PFSK-1 (cell line): ENCODE measurements around the gene ADD3.

Experiments used
- FOXP2 ChIP-seq: optimal IDR thresholded peaks from 2 replicates; pipeline ENCODE3; 2011; ENCODE audit warnings: borderline replicate concordance, control low read depth, inconsistent platforms; ENCODE audit not compliant: insufficient read depth; ENCODE audit errors: extremely low read length, extremely low read depth
- POLR2AphosphoS5 ChIP-seq: IDR thresholded peaks from 2 replicates; pipeline ENCODE4 v1.6.1; 2012; ENCODE audit warnings: low read depth, mild to moderate bottlenecking, control low read depth, low read length, moderate library complexity
- SIN3A ChIP-seq: IDR thresholded peaks from 2 replicates; pipeline ENCODE4 v1.6.1; 2012; ENCODE audit warnings: mild to moderate bottlenecking, low read length, moderate library complexity, borderline replicate concordance; ENCODE audit not compliant: insufficient read depth
- TAF1 ChIP-seq: IDR thresholded peaks from 2 replicates; pipeline ENCODE4 v1.6.1; 2012; ENCODE audit warnings: low read length, control low read depth, borderline replicate concordance; ENCODE audit not compliant: insufficient read depth
- TF ChIP-seq, protein P1 (sequence below), 2 experiments: IDR thresholded peaks; 2 replicates each; pipeline versions ENCODE4 v1.6.1 to v1.8.0; 2011 to 2012; ENCODE audit warnings: low read depth in 2 of 2, low read length in 2 of 2, control low read depth in 1 of 2, inconsistent platforms in 1 of 2, mild to moderate bottlenecking in 1 of 2, moderate library complexity in 1 of 2; ENCODE audit not compliant: insufficient read depth in 1 of 2

The ADD3 gene

DNA sequence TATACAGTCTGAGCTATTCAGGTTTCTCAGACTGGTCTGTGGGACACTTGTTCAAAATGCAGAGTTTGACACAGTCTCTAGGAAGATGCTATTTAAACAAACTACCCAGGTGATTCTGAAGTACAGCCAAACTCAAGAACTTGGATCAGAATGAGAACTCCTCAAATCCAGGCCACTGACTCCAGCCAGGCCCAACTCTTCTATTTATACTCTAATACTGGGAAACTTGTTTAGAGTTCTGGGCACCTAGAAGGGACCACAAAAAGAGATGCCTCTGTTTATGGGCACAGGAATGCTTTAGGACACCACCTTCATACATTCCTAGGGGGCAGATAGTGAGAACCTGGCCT is 40.1 kb upstream of the ADD3 start:
- no peak for TF ChIP-seq FOXP2
- TF ChIP-seq POLR2AphosphoS5 = no peak
- TF ChIP-seq, protein P1, sequence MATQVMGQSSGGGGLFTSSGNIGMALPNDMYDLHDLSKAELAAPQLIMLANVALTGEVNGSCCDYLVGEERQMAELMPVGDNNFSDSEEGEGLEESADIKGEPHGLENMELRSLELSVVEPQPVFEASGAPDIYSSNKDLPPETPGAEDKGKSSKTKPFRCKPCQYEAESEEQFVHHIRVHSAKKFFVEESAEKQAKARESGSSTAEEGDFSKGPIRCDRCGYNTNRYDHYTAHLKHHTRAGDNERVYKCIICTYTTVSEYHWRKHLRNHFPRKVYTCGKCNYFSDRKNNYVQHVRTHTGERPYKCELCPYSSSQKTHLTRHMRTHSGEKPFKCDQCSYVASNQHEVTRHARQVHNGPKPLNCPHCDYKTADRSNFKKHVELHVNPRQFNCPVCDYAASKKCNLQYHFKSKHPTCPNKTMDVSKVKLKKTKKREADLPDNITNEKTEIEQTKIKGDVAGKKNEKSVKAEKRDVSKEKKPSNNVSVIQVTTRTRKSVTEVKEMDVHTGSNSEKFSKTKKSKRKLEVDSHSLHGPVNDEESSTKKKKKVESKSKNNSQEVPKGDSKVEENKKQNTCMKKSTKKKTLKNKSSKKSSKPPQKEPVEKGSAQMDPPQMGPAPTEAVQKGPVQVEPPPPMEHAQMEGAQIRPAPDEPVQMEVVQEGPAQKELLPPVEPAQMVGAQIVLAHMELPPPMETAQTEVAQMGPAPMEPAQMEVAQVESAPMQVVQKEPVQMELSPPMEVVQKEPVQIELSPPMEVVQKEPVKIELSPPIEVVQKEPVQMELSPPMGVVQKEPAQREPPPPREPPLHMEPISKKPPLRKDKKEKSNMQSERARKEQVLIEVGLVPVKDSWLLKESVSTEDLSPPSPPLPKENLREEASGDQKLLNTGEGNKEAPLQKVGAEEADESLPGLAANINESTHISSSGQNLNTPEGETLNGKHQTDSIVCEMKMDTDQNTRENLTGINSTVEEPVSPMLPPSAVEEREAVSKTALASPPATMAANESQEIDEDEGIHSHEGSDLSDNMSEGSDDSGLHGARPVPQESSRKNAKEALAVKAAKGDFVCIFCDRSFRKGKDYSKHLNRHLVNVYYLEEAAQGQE (IDR thresholded peaks at IDR 0.05; ENCODE audit: insufficient read depth in 1 of 2, low read depth in 2 of 2, low read length in 2 of 2) = no peak
- no peak for TF ChIP-seq SIN3A
- no peak for TF ChIP-seq TAF1

DNA sequence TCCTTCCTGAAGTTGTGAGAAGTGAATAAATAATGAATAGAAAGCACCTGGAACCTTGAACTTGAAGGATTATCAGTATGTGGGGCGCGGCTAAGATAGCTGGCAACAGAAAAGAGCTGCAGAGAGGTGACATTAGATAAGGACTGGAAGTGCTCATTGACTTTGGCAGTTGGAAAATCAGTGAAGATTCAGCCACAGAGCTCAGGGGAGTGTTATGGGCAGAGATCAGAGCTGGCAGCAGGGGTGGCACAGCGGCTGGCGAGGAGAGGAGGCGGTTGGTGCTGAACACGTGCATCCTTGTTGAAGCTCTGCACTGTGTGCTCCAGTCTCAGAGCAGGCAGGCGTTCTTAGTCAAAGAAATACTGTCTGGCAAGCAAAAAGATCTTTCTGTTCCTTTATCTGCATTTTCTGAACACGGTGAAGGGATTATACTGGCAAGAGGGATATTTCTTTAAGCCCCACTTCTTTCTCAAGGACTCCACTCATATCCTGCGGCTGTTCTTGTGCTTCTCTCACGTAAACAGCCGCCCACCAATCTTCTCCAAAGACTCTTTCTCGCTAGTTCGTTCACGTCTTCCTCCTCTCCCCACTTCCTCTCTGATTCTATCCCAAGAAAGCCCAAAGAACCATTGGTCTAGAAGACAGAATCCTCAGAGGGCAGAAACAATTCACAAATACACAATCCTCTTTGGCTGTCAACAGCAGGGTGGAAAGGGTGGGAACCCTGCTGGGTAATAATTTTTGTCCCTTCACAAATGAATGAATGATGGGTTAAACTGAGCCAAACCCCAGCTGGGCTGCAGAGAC is 38.6 kb upstream of the ADD3 start:
- TF ChIP-seq TAF1 (no peak), FOXP2 (no peak), SIN3A (no peak), POLR2AphosphoS5 (no peak)
- TF ChIP-seq, protein P1 (IDR thresholded peaks at IDR 0.05; ENCODE audit: insufficient read depth in 1 of 2, low read depth in 2 of 2, low read length in 2 of 2) = no peak

DNA sequence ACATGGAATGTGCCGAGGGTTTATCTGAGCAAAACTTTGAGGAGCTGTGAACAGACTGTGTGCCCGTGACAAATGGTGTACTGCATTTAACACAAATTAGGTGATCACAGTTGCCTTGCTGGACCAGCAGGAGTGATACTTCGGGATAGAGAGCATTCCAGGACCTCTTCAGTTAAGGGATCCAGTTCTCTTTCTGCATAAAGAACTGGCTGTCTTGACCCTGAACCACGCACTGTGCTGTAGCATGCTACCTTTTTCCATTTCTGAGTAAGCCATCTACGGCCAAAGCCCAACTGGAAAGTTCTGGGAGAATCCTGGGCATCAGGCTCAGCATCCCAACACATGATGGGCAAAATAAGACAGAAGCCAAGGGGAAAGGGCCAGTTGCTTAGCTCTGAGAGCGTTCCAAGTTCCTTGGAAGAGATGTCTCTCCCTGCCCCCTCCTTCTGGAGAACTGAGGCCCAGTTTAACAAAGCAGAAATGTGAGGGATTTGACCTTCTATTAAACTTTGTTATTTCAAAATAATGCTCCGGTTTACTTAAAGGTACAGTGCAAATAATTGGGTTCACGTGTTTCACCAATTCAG is 37.9 kb upstream of the ADD3 start:
- TF ChIP-seq SIN3A = no peak
- TF ChIP-seq, protein P1 (IDR thresholded peaks at IDR 0.05; ENCODE audit: insufficient read depth in 1 of 2, low read depth in 2 of 2, low read length in 2 of 2) = no peak
- no peak for TF ChIP-seq FOXP2
- no peak for TF ChIP-seq POLR2AphosphoS5
- TF ChIP-seq TAF1 = no peak

DNA sequence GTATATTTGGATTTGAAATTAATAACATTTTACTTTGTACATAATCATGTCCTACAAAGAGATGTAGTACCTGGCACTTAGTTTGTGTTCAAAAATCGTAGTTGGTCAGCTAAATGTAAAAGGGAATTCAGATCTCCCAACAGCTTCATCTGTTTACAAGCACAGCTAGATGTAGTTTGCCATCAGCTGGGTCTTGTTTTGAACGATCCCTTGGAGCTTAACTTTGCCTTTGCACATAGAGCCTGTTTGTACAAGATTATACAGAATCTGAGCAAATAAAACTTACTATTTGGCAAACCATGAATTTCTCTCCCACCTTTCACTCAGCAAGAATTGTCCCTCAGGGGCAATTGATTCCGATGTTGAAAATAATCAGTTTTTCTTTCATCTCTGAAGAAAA is 36.1 kb upstream of the ADD3 start:
- TF ChIP-seq TAF1 (no peak), FOXP2 (no peak), POLR2AphosphoS5 (no peak), SIN3A (no peak)
- TF ChIP-seq, protein P1 (IDR thresholded peaks at IDR 0.05; ENCODE audit: insufficient read depth in 1 of 2, low read depth in 2 of 2, low read length in 2 of 2) = no peak
